GM12874 (cell line): ENCODE measurements around the gene BLID.

ENCODE experiments used
- TF ChIP-seq, protein P1 (sequence below): IDR thresholded peaks from 2 replicates; pipeline ENCODE4 v1.5.1; 2011; ENCODE audit warnings: low read depth, mild to moderate bottlenecking, control low read depth, low read length, moderate library complexity; ENCODE audit not compliant: insufficient read depth

The BLID gene

DNA sequence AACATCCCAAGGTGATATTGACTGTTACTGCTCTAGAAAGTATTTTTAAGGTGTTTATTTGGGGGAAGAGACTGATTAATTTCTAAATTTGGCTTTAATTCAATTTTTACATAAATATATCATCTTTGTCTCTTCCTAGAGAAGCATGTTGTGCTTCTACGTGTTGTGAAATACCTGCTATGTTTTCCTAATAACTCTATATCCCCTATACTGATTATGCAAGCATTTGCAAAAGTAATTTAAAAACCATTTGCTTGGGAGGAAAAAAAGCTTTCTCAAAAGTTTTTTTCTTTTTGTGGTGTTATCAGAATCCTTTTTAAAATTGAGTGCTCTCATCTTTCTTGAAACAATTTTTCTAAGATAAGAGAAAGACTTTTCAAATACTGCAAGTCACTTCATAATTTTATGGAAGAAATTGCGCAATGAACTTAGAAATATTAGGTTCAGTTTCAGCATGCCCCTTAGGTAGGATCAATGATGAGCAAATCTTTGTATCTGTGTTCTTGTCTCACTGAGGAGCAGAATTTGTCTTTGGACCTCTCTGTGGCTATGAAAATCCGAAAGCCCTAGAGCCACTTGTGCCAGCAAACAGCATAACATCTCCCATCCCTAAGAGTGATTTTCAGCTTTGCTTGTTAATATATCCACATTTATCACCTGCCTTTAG is 7.4 kb upstream of the BLID start:
- TF ChIP-seq, protein P1, sequence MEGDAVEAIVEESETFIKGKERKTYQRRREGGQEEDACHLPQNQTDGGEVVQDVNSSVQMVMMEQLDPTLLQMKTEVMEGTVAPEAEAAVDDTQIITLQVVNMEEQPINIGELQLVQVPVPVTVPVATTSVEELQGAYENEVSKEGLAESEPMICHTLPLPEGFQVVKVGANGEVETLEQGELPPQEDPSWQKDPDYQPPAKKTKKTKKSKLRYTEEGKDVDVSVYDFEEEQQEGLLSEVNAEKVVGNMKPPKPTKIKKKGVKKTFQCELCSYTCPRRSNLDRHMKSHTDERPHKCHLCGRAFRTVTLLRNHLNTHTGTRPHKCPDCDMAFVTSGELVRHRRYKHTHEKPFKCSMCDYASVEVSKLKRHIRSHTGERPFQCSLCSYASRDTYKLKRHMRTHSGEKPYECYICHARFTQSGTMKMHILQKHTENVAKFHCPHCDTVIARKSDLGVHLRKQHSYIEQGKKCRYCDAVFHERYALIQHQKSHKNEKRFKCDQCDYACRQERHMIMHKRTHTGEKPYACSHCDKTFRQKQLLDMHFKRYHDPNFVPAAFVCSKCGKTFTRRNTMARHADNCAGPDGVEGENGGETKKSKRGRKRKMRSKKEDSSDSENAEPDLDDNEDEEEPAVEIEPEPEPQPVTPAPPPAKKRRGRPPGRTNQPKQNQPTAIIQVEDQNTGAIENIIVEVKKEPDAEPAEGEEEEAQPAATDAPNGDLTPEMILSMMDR: no peak

DNA sequence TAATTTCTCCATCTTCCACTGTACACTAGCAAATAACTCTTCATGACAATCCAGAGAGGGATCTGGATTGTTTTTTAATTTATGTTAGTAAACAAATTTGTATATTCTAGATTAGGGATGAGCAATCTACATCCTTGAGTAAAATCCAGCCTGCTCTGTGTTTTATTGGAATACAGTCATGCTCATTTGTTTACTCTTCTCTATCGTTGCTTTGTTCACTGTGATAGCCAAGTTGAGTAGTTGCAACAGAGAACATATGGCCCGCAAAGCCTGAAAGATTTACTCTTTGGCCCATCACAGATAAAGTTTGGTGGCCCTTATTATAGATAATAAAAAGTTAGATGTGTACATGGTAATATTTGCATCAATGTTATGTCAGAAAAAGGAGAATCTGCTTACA is 6.2 kb upstream of the BLID start:
- TF ChIP-seq, protein P1: no peak

DNA sequence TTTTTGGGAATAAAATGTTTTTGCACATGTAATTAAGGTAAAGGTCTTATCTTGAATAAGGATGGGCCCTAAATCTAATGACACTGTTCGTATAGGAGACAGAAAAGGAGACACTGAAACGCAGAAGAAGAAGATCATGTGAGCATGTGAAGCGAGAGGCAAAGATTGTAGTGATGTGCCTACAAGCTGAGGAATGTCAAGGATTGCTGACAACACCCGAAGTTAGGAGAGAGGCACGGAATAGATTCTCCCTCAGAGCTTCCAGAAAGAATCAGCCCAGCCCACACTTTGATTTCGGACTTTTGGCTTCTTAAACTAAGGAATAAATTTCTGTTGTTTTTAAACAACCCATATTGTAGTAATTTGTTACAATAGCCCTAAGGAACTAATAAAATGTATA is 4.1 kb upstream of the BLID start:
- TF ChIP-seq, protein P1: no peak

DNA sequence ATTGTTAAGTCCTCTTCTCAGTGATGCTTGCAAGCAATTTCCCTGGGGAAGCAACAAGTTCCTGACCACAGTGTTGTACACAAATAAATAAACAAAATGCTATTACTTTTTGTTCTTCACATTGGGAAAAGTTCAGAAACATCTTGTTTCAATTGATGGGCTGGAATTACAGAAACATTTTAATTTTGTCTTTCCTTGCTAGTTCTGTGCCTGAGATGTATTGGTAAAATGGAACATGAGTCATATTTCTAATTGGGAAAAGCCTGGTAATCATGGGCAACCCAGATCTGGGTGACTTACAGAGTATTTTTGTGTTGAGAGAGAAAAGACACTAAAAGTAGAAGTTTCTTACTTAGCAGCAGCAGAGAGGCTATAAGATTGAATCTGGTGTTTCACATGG is 576 bp upstream of the BLID start:
- TF ChIP-seq, protein P1: no peak

DNA sequence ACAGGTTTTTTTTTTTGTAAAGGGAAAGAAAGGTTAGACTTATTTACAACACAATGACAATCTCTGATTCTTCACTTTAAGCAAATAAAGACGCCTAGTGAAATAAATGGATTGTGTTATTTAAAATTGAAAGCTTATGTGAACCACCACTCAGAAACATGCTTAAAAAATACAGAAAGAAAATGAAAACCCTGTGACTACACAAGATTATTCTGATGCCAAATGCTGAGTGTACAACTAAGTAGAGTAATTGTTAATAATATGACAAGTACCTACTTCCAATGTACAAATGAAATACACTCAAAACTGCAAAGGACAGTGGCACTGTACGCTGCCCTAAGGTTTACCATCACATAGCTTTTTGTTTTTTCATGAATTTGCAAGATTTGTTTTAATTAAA is 1.0 kb downstream of the BLID start:
- TF ChIP-seq, protein P1: no peak

DNA sequence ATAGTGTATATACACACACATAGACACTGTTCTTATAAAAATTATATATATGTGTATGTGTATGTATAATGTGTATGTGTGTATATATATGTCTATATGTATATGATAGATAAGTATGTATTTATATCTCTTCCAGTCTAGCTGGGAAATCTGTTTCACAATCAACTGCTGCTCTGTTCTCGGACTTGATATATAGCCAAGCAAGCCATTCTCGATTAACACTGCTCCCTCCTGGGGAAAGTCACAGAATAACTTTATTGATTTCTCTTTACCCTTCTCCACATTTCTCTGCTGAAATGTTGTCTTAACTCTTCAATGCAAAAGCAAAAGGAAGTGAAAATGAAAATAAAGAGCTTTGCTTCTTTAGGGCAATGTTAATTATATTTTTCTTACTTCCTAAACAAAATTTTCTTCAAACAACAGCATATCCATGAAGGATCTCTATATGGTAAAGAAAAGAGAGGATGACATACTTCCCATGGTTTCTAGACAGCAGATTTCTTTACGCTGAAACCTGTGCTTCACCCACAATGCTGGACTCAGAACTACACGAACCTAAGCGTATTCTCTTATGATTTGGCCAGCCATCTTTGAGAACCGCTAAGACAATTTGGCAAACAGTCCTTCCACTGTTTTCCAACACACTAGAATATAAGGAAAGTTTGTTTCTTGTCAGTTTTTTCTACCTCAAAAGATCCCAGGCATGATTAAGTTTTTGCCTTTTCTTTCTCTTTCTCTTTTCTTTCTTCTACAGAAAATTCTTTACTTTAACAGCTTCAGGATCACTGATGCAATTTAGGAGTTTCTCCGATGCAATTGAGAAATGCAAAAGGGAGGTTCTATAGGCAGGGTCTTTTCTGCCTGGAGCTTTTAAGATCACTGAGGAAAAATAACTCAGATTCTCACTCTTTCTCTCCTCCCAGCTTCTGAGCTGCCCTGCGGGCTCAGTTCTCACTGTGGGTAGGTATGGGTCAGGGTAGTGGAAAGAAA is 1.9 kb downstream of the BLID start:
- TF ChIP-seq, protein P1: no peak
